ENCODE results near the gene SPESP1. TPM values are rescaled to one million over a fixed set of nuclear protein-coding genes. Genes with fewer than 3 reads are reported as not detected.

The SPESP1 gene
- total and polyA plus RNA-seq, 5 donors = 2.0 to 10.8 (median 5.3) TPM

GRCh38 chr15:68982976-68983563 lies 52.7 kb downstream of the SPESP1 start:
- intact Hi-C loops (cut with DNase I) = no loop called here
- Histone ChIP-seq H3K27ac (ENCODE audit: low read length) (no peak overlapping the region), H3K9me3 (ENCODE audit: control insufficient read depth, low read length) (no peaks in the 10 kb centered on the region), H3K4me3 (ENCODE audit: low read length) (no peak overlapping the region), H3K4me1 (ENCODE audit: control insufficient read depth, insufficient read depth, low read length) (no peaks in the 10 kb centered on the region), H3K27me3 (ENCODE audit: control insufficient read depth, insufficient read depth) (no peaks in the 10 kb centered on the region)
- 89% methylated on average over 6 of the region's 6 CpGs for WGBS
- DNase-seq (no peak), ATAC-seq (no peak)

- Histone ChIP-seq H3K4me1 (ENCODE audit: control insufficient read depth, insufficient read depth, low read length) (no peaks in the 10 kb centered on the region), H3K4me3 (ENCODE audit: low read length) (no peak overlapping the region), H3K9me3 (ENCODE audit: control insufficient read depth, low read length) (no peaks in the 10 kb centered on the region), H3K27me3 (ENCODE audit: control insufficient read depth, insufficient read depth) (no peaks in the 10 kb centered on the region), H3K27ac (ENCODE audit: low read length) (no peak overlapping the region)
- 49% methylated on average over 4 of the region's 4 CpGs for WGBS
- DNase-seq = no peak
- no peak for ATAC-seq
- intact Hi-C loops (cut with DNase I) = no loop called here
These were observed 53.7 kb downstream of the SPESP1 start for GRCh38 chr15:68983961-68984481.

GRCh38 chr15:68984586-68984985 lies 54.3 kb downstream of the SPESP1 start:
- no peak overlapping the region for H3K4me3 ChIP-seq (ENCODE audit: low read length)
- no peaks in the 10 kb centered on the region for H3K4me1 ChIP-seq (ENCODE audit: control insufficient read depth, insufficient read depth, low read length)
- ATAC-seq (no peak), DNase-seq (no peak)
- WGBS = 94% methylated on average over 3 of the region's 3 CpGs
- intact Hi-C loops (cut with DNase I) = no loop called here
- no peaks in the 10 kb centered on the region for H3K9me3 ChIP-seq (ENCODE audit: control insufficient read depth, low read length)
- no peaks in the 10 kb centered on the region for H3K27me3 ChIP-seq (ENCODE audit: control insufficient read depth, insufficient read depth)
- H3K27ac ChIP-seq (ENCODE audit: low read length) = no peak overlapping the region

GRCh38 chr15:68985361-68985891 lies 55.1 kb downstream of the SPESP1 start:
- Histone ChIP-seq H3K4me1 (ENCODE audit: control insufficient read depth, insufficient read depth, low read length) (no peaks in the 10 kb centered on the region), H3K9me3 (ENCODE audit: control insufficient read depth, low read length) (no peaks in the 10 kb centered on the region), H3K4me3 (ENCODE audit: low read length) (no peak overlapping the region), H3K27ac (ENCODE audit: low read length) (no peak overlapping the region), H3K27me3 (ENCODE audit: control insufficient read depth, insufficient read depth) (no peaks in the 10 kb centered on the region)
- intact Hi-C loops (cut with DNase I) = no loop called here
- no peak for ATAC-seq
- WGBS = 82% methylated on average over 5 of the region's 5 CpGs
- no peak for DNase-seq

GRCh38 chr15:68986322-68986721 lies 56.0 kb downstream of the SPESP1 start:
- Histone ChIP-seq H3K27me3 (ENCODE audit: control insufficient read depth, insufficient read depth) (no peaks in the 10 kb centered on the region), H3K27ac (ENCODE audit: low read length) (no peak overlapping the region), H3K4me1 (ENCODE audit: control insufficient read depth, insufficient read depth, low read length) (no peaks in the 10 kb centered on the region), H3K4me3 (ENCODE audit: low read length) (no peak overlapping the region), H3K9me3 (ENCODE audit: control insufficient read depth, low read length) (no peaks in the 10 kb centered on the region)
- intact Hi-C loops (cut with DNase I) = no loop called here
- ATAC-seq (no peak), DNase-seq (no peak)
- WGBS = 78% methylated on average over 5 of the region's 5 CpGs

GRCh38 chr15:68987120-68987519 lies 56.8 kb downstream of the SPESP1 start:
- ATAC-seq = no peak
- intact Hi-C loops (cut with DNase I) = no loop called here

GRCh38 chr15:68987676-68988075 lies 57.4 kb downstream of the SPESP1 start:
- intact Hi-C loops (cut with DNase I) = no loop called here
- no peak overlapping the region for H3K27ac ChIP-seq (ENCODE audit: low read length)
- no peak for ATAC-seq
- whole genome bisulfite sequencing = 87% methylated on average over 1 of the region's 1 CpG
- no peak for DNase-seq
- no peaks in the 10 kb centered on the region for H3K27me3 ChIP-seq (ENCODE audit: control insufficient read depth, insufficient read depth)
- H3K4me1 ChIP-seq (ENCODE audit: control insufficient read depth, insufficient read depth, low read length) = peaks cover 2% of the 10 kb centered on the region
- H3K9me3 ChIP-seq (ENCODE audit: control insufficient read depth, low read length) = no peaks in the 10 kb centered on the region
- no peak overlapping the region for H3K4me3 ChIP-seq (ENCODE audit: low read length)

More at GRCh38 chr15:68987120-68987519, 56.8 kb downstream of the SPESP1 start:
- Histone ChIP-seq H3K27me3 (ENCODE audit: control insufficient read depth, insufficient read depth) (no peaks in the 10 kb centered on the region), H3K4me3 (ENCODE audit: low read length) (no peak overlapping the region), H3K4me1 (ENCODE audit: control insufficient read depth, insufficient read depth, low read length) (peaks cover 2% of the 10 kb centered on the region), H3K9me3 (ENCODE audit: control insufficient read depth, low read length) (no peaks in the 10 kb centered on the region), H3K27ac (ENCODE audit: low read length) (no peak overlapping the region)
- no peak for DNase-seq
- WGBS = 94% methylated on average over 6 of the region's 6 CpGs

- ATAC-seq (no peak), DNase-seq (no peak)
- Histone ChIP-seq H3K9me3 (ENCODE audit: control insufficient read depth, low read length) (no peaks in the 10 kb centered on the region), H3K4me3 (ENCODE audit: low read length) (no peak overlapping the region), H3K27me3 (ENCODE audit: control insufficient read depth, insufficient read depth) (no peaks in the 10 kb centered on the region), H3K27ac (ENCODE audit: low read length) (no peak overlapping the region), H3K4me1 (ENCODE audit: control insufficient read depth, insufficient read depth, low read length) (peaks cover 2% of the 10 kb centered on the region)
- 72% methylated on average over 2 of the region's 2 CpGs for WGBS
- intact Hi-C loops (cut with DNase I) = no loop called here
These were observed 59.4 kb downstream of the SPESP1 start for GRCh38 chr15:68989541-68990230.

- intact Hi-C loops (cut with DNase I) = no loop called here
- DNase-seq (no peak), ATAC-seq (no peak)
- Histone ChIP-seq H3K27me3 (ENCODE audit: control insufficient read depth, insufficient read depth) (no peaks in the 10 kb centered on the region), H3K27ac (ENCODE audit: low read length) (no peak overlapping the region), H3K4me1 (ENCODE audit: control insufficient read depth, insufficient read depth, low read length) (peaks cover 2% of the 10 kb centered on the region), H3K9me3 (ENCODE audit: control insufficient read depth, low read length) (no peaks in the 10 kb centered on the region), H3K4me3 (ENCODE audit: low read length) (no peak overlapping the region)
- WGBS = 83% methylated on average over 7 of the region's 7 CpGs
These were observed 60.1 kb downstream of the SPESP1 start for GRCh38 chr15:68990231-68990991.

GRCh38 chr15:68990992-68991500 lies 60.7 kb downstream of the SPESP1 start:
- no peaks in the 10 kb centered on the region for H3K9me3 ChIP-seq (ENCODE audit: control insufficient read depth, low read length)
- no peak for ATAC-seq
- H3K27me3 ChIP-seq (ENCODE audit: control insufficient read depth, insufficient read depth) = no peaks in the 10 kb centered on the region
- H3K4me3 ChIP-seq (ENCODE audit: low read length) = no peak overlapping the region
- DNase-seq = no peak
- WGBS = 77% methylated on average over 5 of the region's 5 CpGs
- H3K4me1 ChIP-seq (ENCODE audit: control insufficient read depth, insufficient read depth, low read length) = peaks cover 2% of the 10 kb centered on the region
- no peak overlapping the region for H3K27ac ChIP-seq (ENCODE audit: low read length)
- intact Hi-C loops (cut with DNase I) = no loop called here

- DNase-seq = peak in 1 of 3 donors; percentile 75
- H3K27ac ChIP-seq (ENCODE audit: low read length) = no peak overlapping the region
- no peak overlapping the region for H3K4me3 ChIP-seq (ENCODE audit: low read length)
- WGBS = 36% methylated on average over 4 of the region's 4 CpGs
- no peaks in the 10 kb centered on the region for H3K27me3 ChIP-seq (ENCODE audit: control insufficient read depth, insufficient read depth)
- no peaks in the 10 kb centered on the region for H3K9me3 ChIP-seq (ENCODE audit: control insufficient read depth, low read length)
- H3K4me1 ChIP-seq (ENCODE audit: control insufficient read depth, insufficient read depth, low read length) = peaks cover 2% of the 10 kb centered on the region
- intact Hi-C loops (cut with DNase I) = no loop called here
- peak; percentile 70 to 78 for ATAC-seq
These were observed 61.4 kb downstream of the SPESP1 start for GRCh38 chr15:68991723-68992122.
